Erythroblast (primary cell): ENCODE data around the gene CCDC8.

Source experiments
- GATA1 ChIP-seq: IDR thresholded peaks from 2 replicates; pipeline ENCODE4 v1.6.1; 2011; ENCODE audit warnings: low read depth, mild to moderate bottlenecking, control low read depth, low read length, moderate library complexity
- POLR2A ChIP-seq: IDR thresholded peaks from 2 replicates; pipeline ENCODE4 v1.6.1; 2011; ENCODE audit warnings: mild to moderate bottlenecking, low read length

GRCh38 chr19:46452186-46452585 lies 38.8 kb upstream of the CCDC8 start:
- TF ChIP-seq POLR2A = no peak
- TF ChIP-seq GATA1 = no peak
